Umbilical cord (tissue), 2 donors: ENCODE measurements around the gene ATP9B. TPM values are rescaled to one million over a fixed set of nuclear protein-coding genes. Genes with fewer than 3 reads are reported as not detected.

Source experiments
- DNase-seq: peaks from one replicate; pipeline ENCODE4 v3.0.0-alpha.2; 2015; ENCODE audit warnings: low spot score
- total RNA-seq: library from RNA; depleted of rRNA; stranded (reverse); fragments of >200 nt; gene quantifications from one replicate; pipeline ENCODE4 v1.2.3, GENCODE V29; 2014; ENCODE audit warnings: low replicate concordance; ENCODE audit not compliant: insufficient read depth

Gene ATP9B
- total RNA-seq, 1 donor from 2014 or later, result 48.4 TPM

DNA sequence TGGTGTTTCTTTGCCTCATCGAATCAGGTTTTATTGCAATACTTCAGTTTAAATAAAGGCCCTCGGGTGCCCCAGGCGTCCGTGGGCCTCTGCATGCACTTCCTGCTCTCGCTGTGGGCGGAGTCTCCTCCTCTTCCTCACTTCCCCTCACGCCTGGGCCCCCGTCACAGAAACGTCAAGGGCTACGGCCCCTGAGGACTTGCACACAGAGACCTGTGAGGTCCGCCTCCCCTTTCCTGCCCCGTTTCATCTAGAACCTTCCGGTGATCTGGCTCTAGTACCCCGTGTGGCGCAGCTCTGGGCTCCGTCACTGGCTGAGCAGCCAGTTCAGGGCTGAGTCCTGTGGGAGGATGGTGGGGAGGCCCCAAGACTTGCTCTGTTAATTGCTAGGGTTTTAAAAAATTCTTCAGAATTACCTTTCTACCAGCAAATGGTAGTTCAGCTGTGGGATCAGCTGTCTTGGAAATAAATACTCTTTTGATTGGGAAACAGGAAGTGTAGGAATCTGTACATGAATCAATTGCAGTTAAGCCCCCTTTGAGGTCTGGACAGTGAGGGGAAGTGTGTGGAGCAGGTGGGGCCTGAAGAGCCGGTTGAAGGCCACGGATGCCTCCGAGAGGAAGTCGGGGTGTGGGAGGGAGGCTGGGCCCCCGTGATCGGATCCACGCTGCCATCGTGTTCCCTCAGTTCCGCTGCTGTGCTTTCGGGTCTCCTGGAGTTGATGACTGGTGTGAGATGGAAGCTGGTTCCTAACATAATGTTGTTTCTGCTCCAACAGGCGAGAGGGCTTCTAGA, 336.8 kb downstream of the ATP9B start:
- no peak for DNase-seq

DNA sequence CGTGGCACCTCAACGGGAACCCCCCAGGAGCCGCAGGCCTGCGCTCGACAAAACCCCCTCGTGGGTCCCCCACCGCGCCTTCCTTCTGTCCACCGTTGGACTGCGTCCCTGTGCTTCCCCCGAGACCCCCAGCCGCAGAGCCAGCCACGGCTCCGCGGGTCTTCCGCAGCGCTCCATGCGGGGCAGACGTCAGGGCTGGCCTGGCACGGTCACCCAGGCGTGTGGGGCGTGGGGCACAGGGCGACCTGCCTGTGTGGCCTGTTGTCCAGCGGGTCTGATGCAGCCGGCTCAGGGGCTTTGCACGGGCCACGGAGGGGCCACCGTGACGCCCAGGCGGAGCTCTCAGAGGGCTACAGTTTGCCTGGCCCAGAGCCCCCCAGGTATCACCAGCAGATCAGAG, 337.5 kb downstream of the ATP9B start:
- no peak for DNase-seq

DNA sequence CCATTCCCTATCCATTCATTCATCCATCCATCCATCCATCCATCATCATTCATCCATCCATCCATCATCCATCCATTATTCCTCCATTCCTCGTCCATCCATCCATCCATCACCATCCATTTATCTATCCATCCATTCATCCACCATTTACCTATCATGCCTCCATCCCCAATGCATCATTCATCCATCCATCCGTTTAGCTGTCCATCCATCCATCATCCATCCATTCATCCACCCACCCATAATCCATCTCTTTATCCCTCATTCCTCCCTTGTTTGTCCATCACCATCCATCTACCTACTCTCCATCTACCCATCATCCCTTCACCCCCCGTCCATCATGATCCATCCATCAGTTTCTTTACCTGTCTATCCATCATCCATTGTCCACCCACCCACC, 340.1 kb downstream of the ATP9B start:
- no peak for DNase-seq

DNA sequence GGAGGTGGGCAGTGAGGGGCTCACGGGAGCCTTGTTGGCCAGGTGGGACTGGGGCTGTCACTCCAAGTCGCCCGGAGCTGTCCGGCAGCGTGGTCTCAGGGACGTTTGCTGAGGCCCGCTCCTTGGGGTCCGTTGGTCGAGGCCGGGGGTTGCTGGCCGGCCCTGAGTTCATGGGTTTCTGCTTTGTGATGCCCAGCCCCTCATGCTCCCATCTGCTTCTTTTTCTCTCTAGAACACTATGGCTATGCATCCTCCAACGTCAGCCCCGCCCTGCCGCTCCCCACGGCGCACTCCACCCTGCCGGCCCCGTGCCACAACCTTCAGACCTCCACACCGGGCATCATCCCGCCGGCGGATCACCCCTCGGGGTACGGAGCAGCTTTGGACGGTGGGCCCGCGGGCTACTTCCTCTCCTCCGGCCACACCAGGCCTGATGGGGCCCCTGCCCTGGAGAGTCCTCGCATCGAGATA, 341.0 kb downstream of the ATP9B start:
- DNase-seq, result no peak

DNA sequence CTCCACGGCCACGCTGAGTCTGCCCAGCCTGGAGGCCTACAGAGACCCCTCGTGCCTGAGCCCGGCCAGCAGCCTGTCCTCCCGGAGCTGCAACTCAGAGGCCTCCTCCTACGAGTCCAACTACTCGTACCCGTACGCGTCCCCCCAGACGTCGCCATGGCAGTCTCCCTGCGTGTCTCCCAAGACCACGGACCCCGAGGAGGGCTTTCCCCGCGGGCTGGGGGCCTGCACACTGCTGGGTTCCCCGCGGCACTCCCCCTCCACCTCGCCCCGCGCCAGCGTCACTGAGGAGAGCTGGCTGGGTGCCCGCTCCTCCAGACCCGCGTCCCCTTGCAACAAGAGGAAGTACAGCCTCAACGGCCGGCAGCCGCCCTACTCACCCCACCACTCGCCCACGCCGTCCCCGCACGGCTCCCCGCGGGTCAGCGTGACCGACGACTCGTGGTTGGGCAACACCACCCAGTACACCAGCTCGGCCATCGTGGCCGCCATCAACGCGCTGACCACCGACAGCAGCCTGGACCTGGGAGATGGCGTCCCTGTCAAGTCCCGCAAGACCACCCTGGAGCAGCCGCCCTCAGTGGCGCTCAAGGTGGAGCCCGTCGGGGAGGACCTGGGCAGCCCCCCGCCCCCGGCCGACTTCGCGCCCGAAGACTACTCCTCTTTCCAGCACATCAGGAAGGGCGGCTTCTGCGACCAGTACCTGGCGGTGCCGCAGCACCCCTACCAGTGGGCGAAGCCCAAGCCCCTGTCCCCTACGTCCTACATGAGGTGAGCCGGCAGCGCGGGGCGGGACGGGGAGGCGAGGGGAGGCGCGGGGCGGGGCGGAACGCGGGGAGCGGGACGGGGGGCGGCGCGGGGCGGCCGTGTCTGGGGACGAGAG, 341.8 kb downstream of the ATP9B start:
- DNase-seq, result no peak

DNA sequence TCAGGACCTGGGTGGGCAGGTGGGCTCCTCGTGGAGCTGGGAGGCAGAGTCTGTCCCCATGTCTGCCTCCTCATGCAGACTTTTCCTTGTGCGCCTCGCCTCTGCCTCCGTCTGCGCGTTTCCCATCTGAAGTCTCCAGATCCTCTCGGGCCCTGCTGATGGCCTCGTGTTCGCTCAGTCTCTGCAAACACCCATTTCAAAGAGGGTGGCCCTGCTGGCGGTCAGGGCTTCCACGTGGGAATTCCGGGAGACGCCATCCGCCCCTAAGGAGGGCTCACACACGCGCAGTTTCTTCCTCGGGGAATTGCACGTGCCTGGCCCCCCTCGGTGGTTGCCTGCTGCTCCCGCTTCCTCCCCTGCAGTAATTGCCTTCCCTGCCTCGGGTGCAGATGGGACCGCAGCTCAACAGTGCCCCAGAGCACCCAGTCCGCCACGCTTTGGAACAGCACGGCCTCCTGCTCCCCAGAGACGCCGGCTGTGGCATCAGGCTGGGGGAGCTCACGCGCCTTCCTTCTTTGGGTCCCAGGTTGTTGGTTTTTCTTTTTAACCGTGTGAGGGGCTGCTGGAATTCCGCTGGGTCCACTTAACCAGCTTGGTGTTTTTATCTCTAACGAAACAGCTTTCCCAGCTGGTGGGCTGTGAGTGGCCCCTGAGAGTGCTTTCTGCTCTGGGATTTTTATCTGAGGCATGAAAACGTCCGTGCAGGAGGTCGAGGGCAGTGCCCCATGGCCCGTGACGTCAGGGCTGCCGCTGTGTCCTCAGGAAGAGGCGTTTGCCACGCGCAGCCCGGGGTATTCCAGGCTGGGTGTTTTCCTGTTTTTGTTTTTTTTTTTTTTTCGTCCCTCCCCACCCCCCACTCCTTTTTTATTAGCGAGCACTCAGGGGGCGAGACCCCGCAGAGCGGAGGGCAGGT, 342.7 kb downstream of the ATP9B start:
- no peak for DNase-seq

DNA sequence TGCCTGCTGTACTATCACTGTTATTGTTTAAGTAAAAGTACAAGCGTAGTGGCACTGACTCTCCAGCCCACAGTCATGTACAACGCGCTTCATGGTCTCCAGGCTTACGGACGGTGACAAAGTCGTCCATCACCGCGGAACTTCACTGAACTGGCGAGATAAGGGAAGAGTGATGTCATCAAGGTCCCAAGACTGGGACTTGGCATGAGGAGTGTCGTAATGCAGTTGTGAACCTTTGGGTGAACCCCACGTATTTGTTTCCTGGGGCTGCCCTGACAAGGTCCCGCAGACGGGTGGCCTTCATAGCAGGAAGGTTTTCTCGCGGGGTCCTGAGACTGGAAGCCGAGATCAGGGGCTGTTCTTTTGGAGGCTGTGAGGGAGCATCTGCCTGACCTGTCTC, 343.8 kb downstream of the ATP9B start:
- no peak for DNase-seq

DNA sequence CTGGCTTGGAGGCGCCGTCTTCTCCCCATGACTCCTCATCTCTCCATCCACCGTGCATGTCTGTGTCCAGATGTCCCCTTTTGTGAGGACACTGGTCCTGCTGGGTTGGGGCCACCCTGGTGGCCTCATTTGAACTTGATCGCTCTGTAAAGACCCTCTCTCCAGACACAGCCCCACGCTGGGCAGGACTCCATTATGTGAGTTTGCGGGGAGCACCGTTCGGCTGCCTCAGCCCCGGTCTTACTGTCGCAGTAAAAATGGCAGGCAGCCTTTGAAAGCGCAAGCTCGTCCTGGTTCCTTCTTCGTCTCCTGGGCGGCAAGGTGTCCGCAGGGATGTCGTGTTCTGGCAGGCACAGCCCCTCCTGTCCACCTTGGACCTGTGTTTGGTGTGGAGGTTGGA, 344.2 kb downstream of the ATP9B start:
- no peak for DNase-seq

DNA sequence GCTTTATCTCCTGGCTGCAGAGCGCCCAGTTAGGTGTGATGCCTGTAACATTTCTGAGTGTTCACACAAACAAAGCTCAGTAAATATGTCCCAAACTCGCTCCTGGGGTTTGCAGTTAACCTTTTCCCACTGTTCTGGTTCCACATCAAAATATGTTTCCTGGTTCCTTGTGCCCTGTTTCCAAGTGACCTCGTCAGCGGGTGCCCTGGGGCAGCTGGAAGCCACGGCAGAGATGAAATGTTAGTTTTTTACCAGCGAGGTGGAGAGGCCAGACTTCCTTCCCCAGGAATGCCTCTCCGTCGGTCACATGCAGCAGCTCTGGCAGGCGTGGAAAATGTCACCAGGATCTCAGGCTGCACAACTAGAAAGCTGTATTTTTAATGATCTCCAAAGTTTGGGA, 344.7 kb downstream of the ATP9B start:
- no peak for DNase-seq

DNA sequence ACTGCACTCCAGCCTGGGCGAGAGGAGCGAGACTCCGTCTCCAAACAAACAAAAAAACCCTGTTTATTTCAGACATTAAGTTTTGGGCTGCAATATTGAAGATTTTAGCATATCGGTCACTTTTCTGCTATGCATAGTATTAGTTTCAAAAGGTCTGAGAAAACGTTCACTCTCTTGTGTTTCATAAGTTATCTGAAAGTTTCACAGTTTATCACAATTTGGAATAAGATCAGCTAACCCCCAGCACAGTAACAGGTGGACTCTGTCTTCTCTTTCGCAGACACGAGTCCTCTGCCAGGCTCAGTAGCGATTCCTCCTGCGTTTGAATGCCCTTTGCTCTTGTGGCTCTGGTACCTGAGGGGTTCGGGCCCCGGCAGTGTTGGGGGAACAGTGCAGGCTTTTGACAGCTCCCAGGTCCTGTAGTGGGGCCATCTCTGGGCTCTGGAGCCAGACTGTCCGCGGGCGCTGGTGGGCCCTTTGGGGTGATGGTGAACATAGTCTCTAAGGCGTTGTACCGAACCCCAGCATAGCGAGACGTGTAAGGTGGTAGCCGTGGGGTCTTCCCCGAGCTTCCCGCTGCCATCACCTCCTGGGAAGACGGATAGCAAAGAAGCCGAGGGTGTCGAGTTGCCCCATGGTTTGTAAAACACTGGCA, 347.0 kb downstream of the ATP9B start:
- no peak for DNase-seq

DNA sequence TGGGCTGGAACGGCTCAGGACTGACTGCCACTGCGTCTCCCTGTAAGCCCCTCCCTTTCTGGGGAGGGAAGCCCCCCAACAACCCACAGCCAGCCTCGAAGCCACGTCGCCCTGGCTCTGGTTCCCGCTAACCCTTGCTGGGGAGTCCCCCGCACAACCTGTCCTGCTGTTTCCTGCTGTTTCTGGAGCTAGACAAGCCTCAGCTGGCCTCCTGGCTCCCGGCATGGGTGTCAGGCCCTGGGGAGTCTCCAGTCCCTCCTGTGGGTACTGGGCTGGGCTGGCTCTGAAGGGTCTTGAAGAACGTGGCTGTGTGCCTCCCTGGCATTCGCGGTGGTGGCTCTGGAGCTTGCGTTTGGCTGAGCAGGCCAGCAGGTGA, 347.5 kb downstream of the ATP9B start:
- no peak for DNase-seq

DNA sequence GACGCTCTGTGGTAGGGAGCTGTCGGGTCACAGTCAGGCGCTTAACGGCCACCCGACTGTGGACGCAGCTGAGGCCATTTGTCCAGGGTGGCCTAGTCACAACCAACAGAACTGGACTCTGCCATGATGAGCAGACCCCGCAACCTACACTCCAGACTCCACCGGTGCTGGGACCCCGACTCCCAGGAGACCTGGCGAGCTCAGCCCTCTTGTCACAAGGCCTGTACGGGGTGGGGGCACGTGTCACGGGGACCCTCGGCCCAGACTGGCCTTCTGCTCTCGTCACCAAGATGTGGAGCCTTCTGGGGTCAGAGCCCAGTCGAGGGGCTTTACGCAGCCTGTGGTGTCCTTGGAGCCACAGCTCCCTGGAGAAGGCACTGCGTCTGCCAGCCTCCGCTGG, 349.0 kb downstream of the ATP9B start:
- no peak for DNase-seq

DNA sequence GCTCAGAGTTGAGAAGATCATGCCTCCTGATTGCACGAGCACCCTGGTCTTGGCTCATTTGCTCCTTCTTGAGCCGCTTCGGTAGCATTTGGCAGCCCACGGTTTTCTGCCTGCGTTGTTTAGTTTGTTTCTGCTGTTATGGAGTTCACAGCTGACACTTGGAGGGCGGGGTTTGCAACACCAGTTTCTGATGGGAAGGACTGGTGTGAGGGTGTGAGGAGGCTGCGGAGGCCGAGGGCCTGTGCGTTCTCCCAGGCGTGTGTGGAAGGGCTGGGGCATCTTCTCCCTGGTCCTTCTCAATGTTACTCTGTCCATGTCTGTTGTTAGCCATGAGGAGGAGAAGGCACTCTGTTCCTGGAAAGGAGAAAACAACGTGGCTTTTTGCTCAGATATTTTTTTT, 349.4 kb downstream of the ATP9B start:
- DNase-seq, result no peak

DNA sequence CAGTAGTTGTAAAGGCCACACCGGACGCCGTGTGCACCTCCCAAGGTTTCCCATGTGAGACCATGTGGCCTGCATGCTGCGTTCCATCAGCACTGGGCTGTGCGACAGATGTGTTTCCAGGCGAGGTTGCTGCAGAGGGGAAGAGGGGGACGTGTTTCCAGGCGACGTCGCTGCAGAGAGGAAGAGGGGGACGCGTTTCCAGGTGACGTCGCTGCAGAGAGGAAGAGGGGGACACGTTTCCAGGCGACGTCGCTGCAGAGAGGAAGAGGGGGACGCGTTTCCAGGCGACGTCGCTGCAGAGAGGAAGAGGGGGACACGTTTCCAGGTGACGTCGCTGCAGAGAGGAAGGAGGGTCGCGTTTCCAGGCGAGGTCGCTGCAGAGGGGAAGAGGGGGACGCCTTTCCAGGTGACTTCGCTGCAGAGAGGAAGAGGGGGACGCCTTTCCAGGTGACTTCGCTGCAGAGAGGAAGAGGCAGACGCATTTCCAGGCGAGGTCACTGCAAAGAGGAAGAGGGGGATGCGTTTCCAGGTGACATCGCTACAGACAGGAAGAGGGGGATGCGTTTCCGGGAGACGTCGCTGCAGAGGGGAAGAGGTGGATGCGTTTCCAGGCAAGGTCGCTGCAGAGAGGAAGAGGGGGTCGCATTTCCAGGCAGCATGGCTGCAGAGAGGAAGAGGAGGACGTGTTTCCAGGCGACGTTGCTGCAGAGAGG, 351.0 kb downstream of the ATP9B start:
- no peak for DNase-seq

DNA sequence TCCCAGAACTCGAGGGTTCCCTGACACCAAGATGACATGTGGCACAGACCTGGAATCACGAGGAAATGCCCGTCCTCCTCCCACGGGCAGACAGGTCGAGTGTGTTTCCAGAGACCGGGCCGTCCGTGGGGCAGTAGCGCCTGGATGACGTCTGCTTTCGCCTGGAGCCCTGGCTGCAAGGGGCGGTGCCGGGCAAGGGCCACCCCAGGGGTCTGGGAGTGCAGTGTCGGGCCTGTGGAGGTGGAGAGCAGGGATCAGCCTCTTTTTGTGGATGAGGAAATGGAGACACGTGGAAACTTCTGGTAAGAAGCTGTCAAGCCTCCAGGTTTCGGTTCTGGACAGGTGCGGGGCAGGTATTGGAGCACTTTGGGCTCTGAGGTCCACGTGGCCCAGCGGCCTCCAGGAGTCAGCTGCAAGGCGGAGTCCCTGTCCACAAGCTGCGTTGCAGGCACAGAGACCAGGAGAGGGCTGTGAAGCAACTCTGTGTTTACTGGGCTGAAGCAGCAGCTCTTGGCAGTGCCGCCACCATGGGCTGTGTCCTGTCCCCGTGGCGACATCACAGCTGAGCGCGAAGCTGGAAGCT, 352.2 kb downstream of the ATP9B start:
- DNase-seq, result no peak

DNA sequence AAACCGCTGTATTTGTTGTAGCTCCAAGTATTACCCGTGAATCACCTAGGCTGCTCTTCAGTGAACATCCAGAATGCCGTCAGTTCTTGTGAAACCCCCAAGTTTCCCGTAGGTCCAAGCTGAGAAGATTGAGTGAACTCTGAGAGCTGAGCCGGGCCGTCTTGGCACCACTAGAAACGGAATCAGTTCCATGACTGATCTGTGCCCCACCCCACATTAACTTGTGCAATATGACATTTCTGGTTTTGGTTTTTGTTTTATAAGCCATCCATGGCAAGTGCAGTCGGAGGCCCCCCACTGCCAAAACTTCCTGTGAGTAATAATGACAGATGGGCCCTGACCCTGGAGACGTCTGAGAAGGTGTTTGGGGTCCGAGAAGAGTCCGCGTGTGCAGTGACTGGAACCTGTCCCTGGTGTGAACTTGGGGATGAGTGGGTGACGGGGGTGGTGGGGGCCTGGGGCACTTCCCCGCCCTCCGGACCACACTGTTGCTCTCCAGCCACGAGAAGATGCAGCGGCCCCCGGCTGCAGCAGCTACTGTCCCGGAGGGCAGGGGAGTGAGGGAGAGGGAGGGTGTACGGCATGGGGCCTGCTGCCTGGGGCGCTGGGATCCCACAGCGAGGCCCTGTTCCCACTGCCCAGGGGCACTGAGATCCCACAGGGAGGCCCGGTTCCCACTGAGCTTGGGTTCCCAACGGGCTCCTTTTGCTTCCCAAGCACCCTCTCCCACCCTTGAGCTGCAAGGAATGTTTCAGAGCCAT, 353.0 kb downstream of the ATP9B start:
- DNase-seq, result no peak

DNA sequence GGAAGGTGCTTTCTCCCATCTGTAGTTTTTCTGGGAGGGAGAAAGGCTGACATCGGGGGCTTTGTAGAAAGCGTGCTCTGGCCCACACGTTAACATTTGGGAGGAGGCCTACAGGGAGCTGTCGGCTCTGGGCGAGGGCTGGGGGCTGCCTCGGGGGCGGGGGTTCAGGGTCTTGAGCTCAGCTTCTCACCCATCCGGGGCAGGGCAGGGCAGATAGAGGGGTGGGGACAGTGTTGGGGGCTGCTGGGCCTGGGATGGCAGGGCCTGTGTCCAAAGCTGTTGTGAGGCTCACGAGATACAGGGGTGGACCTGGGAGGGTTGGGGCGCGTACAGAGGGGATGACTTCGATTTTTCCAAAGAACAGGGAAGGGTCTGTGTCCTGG, 353.6 kb downstream of the ATP9B start:
- no peak for DNase-seq

DNA sequence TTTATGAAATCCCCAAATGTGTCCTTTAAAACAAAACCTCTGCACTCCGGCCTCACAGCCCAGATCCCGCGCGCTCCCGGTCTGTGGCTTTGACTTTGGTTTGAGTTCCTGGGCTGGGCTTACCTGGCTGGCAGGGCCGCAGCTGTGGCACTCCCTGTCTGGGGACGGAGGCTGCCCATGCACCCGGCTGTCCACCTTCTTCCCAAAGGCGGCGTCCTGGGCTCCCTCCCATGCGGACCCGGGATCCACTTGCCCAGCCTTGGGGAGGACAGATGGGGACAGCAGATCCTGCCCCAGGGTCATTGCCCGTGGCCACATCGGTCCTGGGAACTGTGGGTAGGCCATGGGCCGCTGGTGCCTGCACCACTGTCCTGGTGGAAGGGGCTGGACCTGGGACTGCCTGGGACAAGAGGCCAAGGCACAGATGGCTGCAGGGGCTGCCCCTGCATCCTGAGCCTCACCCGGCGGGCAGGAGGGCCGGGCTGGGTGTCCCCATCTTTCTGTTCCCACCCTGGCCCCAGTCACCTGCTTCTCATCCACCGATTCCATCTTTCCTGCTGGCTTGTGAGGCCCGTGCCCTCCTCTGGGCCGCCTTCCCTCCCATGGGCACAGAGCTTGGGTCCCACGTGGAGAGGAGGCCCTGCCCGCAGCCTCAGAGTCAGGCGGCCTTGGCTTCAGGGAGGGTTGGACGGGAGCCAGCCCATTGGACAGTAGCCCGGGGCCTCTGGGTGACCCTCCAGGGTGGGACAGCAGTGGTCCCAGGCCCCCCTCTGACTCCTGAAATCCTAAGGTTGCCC, 354.2 kb downstream of the ATP9B start:
- no peak for DNase-seq
